GM21528 (cell line): ENCODE data around the gene SLC25A12.

Experiments used
- ATAC-seq: cut with Tn5 transposase; IDR thresholded peaks from one replicate; pipeline ENCODE4 v1.9.1; 2021; ENCODE audit warnings: mild to moderate bottlenecking, moderate library complexity; ENCODE audit not compliant: unreplicated experiment, low FRiP score

Gene SLC25A12

GRCh38 chr2:171741189-171741588 is 152.9 kb downstream of the SLC25A12 start:
- ATAC-seq, result no peak

- ATAC-seq, result no peak
Measured at GRCh38 chr2:171735991-171736710, 157.9 kb downstream of the SLC25A12 start.
